NB4 (cell line): ENCODE results near the gene MMRN1.

Experiments
- CTCF ChIP-seq: IDR thresholded peaks from one replicate; pipeline ENCODE4 v1.5.1; 2012; ENCODE audit warnings: low read depth, low read length
- MAX ChIP-seq: IDR thresholded peaks from 2 replicates; pipeline ENCODE4 v1.6.1; 2011; ENCODE audit warnings: low read depth, low read length
- POLR2A ChIP-seq: IDR thresholded peaks from 2 replicates; pipeline ENCODE4 v1.6.1; 2011; ENCODE audit warnings: mild to moderate bottlenecking; ENCODE audit not compliant: insufficient read length; ENCODE audit errors: extremely low read depth

- TF ChIP-seq CTCF (no peak), MAX (no peak), POLR2A (no peak)
These were observed 57.8 kb downstream of the MMRN1 start for GRCh38 chr4:89952458-89952857.
